HG03354 (cell line): ENCODE measurements around the gene HYOU1.

Source experiments
- ATAC-seq: cut with Tn5 transposase; IDR thresholded peaks from one replicate; pipeline ENCODE4 v1.9.1; 2021; ENCODE audit warnings: mild to moderate bottlenecking; ENCODE audit not compliant: unreplicated experiment, poor library complexity, severe bottlenecking

HYOU1 gene

DNA sequence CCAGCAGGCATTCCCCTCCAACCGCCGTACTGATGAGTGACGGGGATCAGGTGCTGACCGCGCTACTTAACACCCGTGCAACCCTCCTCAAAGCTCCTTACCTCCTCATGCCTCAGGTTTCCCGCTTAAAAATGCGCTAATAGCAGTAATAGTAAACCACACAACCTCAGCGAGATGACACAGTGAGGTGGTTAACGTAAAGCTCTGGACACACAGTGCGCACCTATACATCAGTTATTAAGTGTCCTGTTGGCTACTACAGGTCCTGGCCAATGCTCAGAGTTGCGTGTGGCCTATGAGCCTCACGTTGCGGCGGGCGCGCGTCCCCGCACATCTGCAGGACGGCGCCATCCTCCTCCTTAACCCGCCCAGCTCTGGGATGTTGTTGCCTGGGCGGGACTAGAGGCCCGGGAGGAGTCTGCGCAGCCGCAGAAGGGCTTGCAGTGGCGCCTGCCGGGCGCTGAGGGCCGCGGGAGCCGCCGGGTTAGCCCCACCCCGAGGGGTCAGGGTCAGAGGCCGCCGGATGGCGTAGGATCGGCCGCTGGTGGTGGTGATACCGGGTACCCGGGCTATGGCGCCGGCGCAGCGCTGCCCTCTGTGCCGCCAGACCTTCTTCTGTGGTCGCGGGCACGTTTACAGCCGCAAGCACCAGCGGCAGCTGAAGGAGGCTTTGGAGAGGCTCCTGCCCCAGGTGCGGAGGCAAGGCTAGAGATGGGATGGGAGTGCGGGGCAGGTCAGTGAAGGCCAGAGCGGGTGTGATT is 59.2 kb downstream of the HYOU1 start, which contains the start of gene CENATAC:
Gene CENATAC (plus strand): TSS at position 512 of the 761 bp plus-strand sequence. CDS start 60 bp downstream, at position 572.
- ATAC-seq, result peak; percentile 91

DNA sequence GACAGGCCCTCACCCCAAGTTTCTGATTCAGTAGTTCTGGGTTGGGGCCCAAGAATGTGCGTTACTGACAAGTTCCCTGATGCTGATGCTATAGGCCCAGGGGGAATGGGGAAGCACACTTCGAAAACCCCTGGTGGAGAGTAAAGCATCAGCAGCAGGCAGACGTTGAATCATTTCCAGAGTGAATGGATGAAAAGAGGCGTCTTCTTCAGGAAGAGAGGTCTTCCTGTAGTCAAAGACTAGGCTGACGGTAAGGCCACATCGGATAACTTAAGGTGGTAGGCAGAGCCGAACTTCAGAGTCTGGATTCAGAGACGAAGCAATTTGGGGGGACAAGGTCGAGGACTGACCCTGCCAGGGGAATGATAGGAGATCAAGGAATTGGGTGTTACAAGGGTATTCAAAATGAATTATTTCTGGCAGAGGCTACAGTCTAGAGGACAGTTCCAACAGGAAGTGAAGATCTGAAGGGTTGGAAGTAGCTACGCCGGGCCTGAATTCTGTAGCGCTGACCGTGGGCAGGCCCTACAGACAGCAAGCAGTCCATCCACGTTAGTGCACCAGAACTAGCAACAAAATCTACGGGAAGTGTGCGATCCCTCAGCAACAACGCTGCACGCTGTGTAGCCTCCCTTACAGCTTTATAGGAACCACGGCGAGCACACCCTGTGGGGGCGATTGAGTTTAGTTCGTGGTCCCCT is 59.9 kb downstream of the HYOU1 start:
- peak; percentile 14 for ATAC-seq
